Testis (tissue), 3 donors: Measurements from ENCODE around the gene CENPP. TPM values are rescaled to one million over a fixed set of nuclear protein-coding genes. Genes with fewer than 3 reads are reported as not detected.

Source experiments
- DNase-seq: peaks from one replicate; pipeline ENCODE4 v3.0.0-alpha.2; 2019
- H3K27ac ChIP-seq, 2 donors: fragments of 200-600 bp; sonication (generic); one replicate each; pipeline ENCODE4 v1.5.1; 2019
- H3K27me3 ChIP-seq: fragments of 200-600 bp; sonication (generic); one replicate; pipeline ENCODE4 v1.5.1; 2019
- H3K36me3 ChIP-seq: fragments of 200-600 bp; sonication (generic); one replicate; pipeline ENCODE4 v1.5.1; 2017; ENCODE audit warnings: low read depth; ENCODE audit errors: missing control alignments
- H3K4me1 ChIP-seq: fragments of 200-600 bp; sonication (generic); one replicate; pipeline ENCODE4 v1.5.1; 2019
- H3K4me3 ChIP-seq, 2 donors: fragments of 200-600 bp; sonication (generic); one replicate each; pipeline ENCODE4 v1.5.1; 2017 to 2019
- H3K9me3 ChIP-seq: fragments of 200-600 bp; sonication (generic); one replicate; pipeline ENCODE4 v1.5.1; 2017
- POLR2A ChIP-seq: fragments of 450-650 bp; IDR thresholded peaks from one replicate; pipeline ENCODE4 v1.6.1; 2017; ENCODE audit warnings: antibody characterized with exemption, mild to moderate bottlenecking, moderate library complexity
- WGBS, 2 donors: methylation state at CpG; one replicate each; pipeline ENCODE4 v1.1.5; 2018; 5-methylcytosine and 5-hydroxymethylcytosine counted together
- intact Hi-C: fragments of 100-400 bp; cut with DNase I; formaldehyde crosslinking; loops from one replicate; pipeline ENCODE4 v1.15.1; 2023; ENCODE audit warnings: low total_unique reads
- polyA plus RNA-seq: library from polyadenylated mRNA; stranded (reverse); fragments of 350-450 nt; fragmentation: Illumina TruSeq; extraction: RNeasy Lipid Tissue Mini Kit (QIAGEN cat#74804); gene quantifications from one replicate; pipeline ENCODE4 v1.2.3, GENCODE V29; 2014; ENCODE audit warnings: low read depth, low replicate concordance; ENCODE audit not compliant: insufficient read depth
- total RNA-seq, 2 donors: library from RNA; depleted of rRNA; stranded (reverse); fragments of >200 nt; gene quantifications; one replicate each; pipeline ENCODE4 v1.2.3, GENCODE V29; 2016
- TF ChIP-seq, protein P1 (sequence below), 3 experiments: fragments of 450-650 bp in 2 of 3; fragments of 200-600 bp in 1 of 3; sonication (generic) in 1 of 3; IDR thresholded peaks; one replicate each; pipeline ENCODE4 v1.5.1; 2016 to 2019; ENCODE audit warnings: antibody characterized with exemption in 3 of 3, mild to moderate bottlenecking in 2 of 3, moderate library complexity in 1 of 3

Gene CENPP
- total and polyA plus RNA-seq, 3 donors from 2014 or later, result 8.1 to 12.1 (median 9.6) TPM

- Histone ChIP-seq H3K27me3 (no peaks in the 10 kb centered on the region), H3K27ac (no peak overlapping the region), H3K4me1 (peaks cover 10% of the 10 kb centered on the region), H3K4me3 (no peak overlapping the region), H3K36me3 (no peaks in the 10 kb centered on the region), H3K9me3 (no peaks in the 10 kb centered on the region)
- intact Hi-C loops, result no loop called here
- TF ChIP-seq, protein P1, sequence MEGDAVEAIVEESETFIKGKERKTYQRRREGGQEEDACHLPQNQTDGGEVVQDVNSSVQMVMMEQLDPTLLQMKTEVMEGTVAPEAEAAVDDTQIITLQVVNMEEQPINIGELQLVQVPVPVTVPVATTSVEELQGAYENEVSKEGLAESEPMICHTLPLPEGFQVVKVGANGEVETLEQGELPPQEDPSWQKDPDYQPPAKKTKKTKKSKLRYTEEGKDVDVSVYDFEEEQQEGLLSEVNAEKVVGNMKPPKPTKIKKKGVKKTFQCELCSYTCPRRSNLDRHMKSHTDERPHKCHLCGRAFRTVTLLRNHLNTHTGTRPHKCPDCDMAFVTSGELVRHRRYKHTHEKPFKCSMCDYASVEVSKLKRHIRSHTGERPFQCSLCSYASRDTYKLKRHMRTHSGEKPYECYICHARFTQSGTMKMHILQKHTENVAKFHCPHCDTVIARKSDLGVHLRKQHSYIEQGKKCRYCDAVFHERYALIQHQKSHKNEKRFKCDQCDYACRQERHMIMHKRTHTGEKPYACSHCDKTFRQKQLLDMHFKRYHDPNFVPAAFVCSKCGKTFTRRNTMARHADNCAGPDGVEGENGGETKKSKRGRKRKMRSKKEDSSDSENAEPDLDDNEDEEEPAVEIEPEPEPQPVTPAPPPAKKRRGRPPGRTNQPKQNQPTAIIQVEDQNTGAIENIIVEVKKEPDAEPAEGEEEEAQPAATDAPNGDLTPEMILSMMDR (IDR thresholded peaks at IDR 0.05), result no peak
- no peak for TF ChIP-seq POLR2A
- peak; percentile 67 for DNase-seq
- WGBS, 2 donors, result 79 to 90% methylated on average over 16 to 17 of the region's 17 CpGs
These were observed 331.7 kb downstream of the CENPP start for GRCh38 chr9:92657296-92658094.

DNA sequence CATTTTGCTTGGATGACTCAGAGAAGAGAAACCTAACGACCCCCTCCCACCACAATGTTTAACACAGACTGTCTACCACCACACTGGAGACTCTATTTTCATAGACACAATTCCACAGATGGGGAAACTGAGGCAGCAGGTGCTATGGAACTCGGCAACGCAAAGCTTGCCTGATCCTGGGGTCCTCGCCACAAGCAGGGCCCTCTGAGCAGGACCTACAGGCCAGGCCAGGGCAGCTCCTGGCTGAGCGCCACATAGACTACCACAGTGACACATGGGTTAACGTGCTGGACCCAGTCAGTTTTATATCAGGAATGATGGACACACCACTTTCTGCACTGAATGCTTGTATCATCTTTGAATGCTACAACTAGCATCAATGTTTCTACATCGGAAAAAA, 332.4 kb downstream of the CENPP start:
- no peak overlapping the region for H3K4me3 ChIP-seq
- intact Hi-C loops, result no loop called here
- H3K36me3 ChIP-seq, result no peaks in the 10 kb centered on the region
- no peaks in the 10 kb centered on the region for H3K9me3 ChIP-seq
- peaks cover 10% of the 10 kb centered on the region for H3K4me1 ChIP-seq
- H3K27ac ChIP-seq, result no peak overlapping the region
- no peak for TF ChIP-seq POLR2A
- TF ChIP-seq, protein P1 (IDR thresholded peaks at IDR 0.05), result no peak
- H3K27me3 ChIP-seq, result no peaks in the 10 kb centered on the region
- 85 to 91% methylated on average over 7 of the region's 7 CpGs for WGBS, 2 donors
- DNase-seq, result no peak

- no peak for TF ChIP-seq POLR2A
- TF ChIP-seq, protein P1 (IDR thresholded peaks at IDR 0.05), result no peak
- Histone ChIP-seq H3K4me1 (peaks cover 10% of the 10 kb centered on the region), H3K27me3 (no peaks in the 10 kb centered on the region), H3K27ac (no peak overlapping the region), H3K9me3 (no peaks in the 10 kb centered on the region), H3K4me3 (no peak overlapping the region), H3K36me3 (no peaks in the 10 kb centered on the region)
- intact Hi-C loops, result no loop called here
- WGBS, 2 donors, result 94 to 95% methylated on average over 4 of the region's 4 CpGs
- DNase-seq, result no peak
These were observed 332.9 kb downstream of the CENPP start for GRCh38 chr9:92658611-92659010.

DNA sequence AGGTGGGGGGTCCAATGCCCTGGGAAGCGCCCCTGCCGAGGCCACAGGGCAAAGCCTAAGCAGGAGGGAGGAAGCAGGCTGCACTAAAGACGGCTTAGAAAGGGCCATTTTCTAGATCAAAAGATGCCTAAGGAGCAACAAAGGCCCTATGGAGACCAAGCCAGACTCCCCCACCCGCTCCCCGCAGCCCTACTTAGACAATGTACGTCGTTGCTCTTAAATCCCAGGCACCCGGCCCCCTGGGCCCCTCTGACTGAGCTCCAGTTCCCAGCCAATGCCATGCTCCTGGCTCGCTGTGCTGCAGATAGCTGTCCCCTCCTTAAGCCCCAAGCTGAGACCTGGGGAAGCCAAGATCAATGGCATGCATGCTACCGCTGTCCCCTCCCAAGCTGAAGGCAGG, 333.8 kb downstream of the CENPP start:
- intact Hi-C loops, result no loop called here
- 80 to 84% methylated on average over 10 of the region's 10 CpGs for WGBS, 2 donors
- Histone ChIP-seq H3K36me3 (no peaks in the 10 kb centered on the region), H3K9me3 (no peaks in the 10 kb centered on the region), H3K4me3 (no peak overlapping the region), H3K27me3 (no peaks in the 10 kb centered on the region), H3K4me1 (peaks cover 10% of the 10 kb centered on the region), H3K27ac (no peak overlapping the region)
- TF ChIP-seq, protein P1 (IDR thresholded peaks at IDR 0.05), result no peak
- no peak for TF ChIP-seq POLR2A
- no peak for DNase-seq

DNA sequence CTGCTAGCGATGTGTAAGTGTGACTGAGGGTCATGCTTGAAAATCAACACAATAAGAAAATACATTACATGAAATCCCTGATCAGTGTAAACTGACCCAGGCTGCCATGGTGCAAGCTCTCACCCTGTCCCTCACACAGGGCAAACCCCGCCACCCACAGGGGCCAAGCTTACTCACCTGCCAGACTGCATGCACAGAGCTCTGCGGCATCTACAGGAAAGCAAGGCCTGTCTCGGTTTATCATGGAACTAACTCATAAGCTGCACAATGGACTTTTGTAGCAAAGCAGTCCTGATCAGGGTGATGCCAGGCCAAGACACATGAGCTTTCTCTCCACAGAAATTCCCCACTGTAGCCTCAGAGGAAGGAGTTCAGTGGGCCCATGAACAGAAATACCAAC, 334.5 kb downstream of the CENPP start:
- no peak overlapping the region for H3K4me3 ChIP-seq
- WGBS, 2 donors, result 83 to 100% methylated on average over 3 to 4 of the region's 4 CpGs
- TF ChIP-seq, protein P1 (IDR thresholded peaks at IDR 0.05), result no peak
- TF ChIP-seq POLR2A, result no peak
- H3K4me1 ChIP-seq, result peaks cover 10% of the 10 kb centered on the region
- intact Hi-C loops, result no loop called here
- H3K36me3 ChIP-seq, result no peaks in the 10 kb centered on the region
- H3K27ac ChIP-seq, result no peak overlapping the region
- DNase-seq, result no peak
- H3K9me3 ChIP-seq, result no peaks in the 10 kb centered on the region
- no peaks in the 10 kb centered on the region for H3K27me3 ChIP-seq
